ENCODE results near the gene FSCN2. TPM values are rescaled to one million over a fixed set of nuclear protein-coding genes. Genes with fewer than 3 reads are reported as not detected.
A peak's percentile ranks its signal among the peaks of the same experiment; 100 is the strongest.

Gene FSCN2
- total RNA-seq, 1 experiment from 2014 or later = 0.31 TPM

DNA sequence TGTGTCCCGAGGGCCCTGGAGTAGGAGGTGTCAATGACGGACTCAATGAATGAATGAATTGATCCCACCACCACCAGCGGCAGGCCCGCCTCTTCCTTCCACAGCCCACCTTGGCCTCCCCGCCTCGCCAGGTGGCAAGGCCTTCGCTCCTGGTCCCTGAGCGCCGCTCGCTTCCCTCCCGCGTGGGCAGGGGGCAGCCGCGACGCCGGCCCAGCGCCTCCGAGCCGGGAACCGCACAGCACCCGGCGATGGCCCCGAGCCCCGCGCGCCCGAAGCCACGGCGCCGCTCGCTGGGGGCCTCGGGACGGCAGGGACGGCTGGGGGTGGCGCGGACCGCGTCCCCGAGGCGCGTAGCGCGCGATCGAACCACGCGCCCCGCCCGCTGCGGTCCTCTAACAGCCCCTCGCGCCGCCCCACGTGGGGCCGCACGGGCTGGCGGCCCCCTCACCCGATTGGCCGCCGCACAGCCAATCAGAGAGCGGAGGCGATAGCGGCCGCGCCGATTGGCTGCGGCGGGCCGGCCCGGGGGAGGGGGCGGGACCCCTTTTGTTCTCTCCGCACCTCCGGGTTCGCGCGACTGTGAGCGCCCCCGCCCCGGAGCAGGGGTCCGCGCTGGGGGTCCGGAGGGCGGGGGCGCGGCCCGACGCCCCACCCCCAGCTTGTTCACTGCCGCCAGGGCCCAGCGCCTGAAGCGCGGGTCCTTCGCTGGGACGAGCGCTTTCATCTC, 46.9 kb upstream of the FSCN2 start:
- ChIA-PET POLR2A (no interaction called here), CTCF (interaction anchor here (0.7 to 2.7 kb wide), 8 partner anchors 9 to 226 kb away, joined by 3 to 8 read pairs (median 4); no protein-coding TSS in a partner anchor)
- Mint-ChIP-seq H3K9me3 (no peaks in the 10 kb centered on the region), H3K27me3 (ENCODE audit: low read depth) (peaks cover 62% of the 10 kb centered on the region), H3K27ac (no peak overlapping the region), H3K4me3 (peak overlapping the region; percentile 63), H3K4me1 (peaks cover 6% of the 10 kb centered on the region; the same call in 1 of the 2 replicates), H3K36me3 (no peaks in the 10 kb centered on the region)
- DNase-seq (ENCODE audit: low spot score) = peak; percentile 74
- peak; percentile 42 for ATAC-seq
- TF ChIP-seq ZNF416 (CRISPR knock-in tag; IDR thresholded peaks at IDR 0.05) = no peak
- TF ChIP-seq RORB (CRISPR knock-in tag; IDR thresholded peaks at IDR 0.05) = no peak
- TF ChIP-seq, protein P1, sequence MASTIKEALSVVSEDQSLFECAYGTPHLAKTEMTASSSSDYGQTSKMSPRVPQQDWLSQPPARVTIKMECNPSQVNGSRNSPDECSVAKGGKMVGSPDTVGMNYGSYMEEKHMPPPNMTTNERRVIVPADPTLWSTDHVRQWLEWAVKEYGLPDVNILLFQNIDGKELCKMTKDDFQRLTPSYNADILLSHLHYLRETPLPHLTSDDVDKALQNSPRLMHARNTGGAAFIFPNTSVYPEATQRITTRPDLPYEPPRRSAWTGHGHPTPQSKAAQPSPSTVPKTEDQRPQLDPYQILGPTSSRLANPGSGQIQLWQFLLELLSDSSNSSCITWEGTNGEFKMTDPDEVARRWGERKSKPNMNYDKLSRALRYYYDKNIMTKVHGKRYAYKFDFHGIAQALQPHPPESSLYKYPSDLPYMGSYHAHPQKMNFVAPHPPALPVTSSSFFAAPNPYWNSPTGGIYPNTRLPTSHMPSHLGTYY (CRISPR knock-in tag; IDR thresholded peaks at IDR 0.05) = no peak
- TF ChIP-seq ZNF219 (CRISPR knock-in tag; IDR thresholded peaks at IDR 0.05; ENCODE audit: borderline replicate concordance) = 0 out of 2 replicates have a peak, but pooled peaks have one; percentile 46
- TF ChIP-seq, protein P2, sequence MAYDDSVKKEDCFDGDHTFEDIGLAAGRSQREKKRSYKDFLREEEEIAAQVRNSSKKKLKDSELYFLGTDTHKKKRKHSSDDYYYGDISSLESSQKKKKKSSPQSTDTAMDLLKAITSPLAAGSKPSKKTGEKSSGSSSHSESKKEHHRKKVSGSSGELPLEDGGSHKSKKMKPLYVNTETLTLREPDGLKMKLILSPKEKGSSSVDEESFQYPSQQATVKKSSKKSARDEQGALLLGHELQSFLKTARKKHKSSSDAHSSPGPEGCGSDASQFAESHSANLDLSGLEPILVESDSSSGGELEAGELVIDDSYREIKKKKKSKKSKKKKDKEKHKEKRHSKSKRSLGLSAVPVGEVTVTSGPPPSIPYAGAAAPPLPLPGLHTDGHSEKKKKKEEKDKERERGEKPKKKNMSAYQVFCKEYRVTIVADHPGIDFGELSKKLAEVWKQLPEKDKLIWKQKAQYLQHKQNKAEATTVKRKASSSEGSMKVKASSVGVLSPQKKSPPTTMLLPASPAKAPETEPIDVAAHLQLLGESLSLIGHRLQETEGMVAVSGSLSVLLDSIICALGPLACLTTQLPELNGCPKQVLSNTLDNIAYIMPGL (CRISPR knock-in tag; IDR thresholded peaks at IDR 0.05) = no peak
- TF ChIP-seq, protein P3, sequence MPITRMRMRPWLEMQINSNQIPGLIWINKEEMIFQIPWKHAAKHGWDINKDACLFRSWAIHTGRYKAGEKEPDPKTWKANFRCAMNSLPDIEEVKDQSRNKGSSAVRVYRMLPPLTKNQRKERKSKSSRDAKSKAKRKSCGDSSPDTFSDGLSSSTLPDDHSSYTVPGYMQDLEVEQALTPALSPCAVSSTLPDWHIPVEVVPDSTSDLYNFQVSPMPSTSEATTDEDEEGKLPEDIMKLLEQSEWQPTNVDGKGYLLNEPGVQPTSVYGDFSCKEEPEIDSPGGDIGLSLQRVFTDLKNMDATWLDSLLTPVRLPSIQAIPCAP (CRISPR knock-in tag; IDR thresholded peaks at IDR 0.05) = peak; percentile 48; the same call in 1 of the 2 replicates
- TF ChIP-seq TP53 (CRISPR knock-in tag; IDR thresholded peaks at IDR 0.05) = peak; percentile 93; the same call in 1 of the 2 replicates
- TF ChIP-seq NFATC4 (CRISPR knock-in tag; IDR thresholded peaks at IDR 0.05) = no peak
- TF ChIP-seq SP1 (CRISPR knock-in tag; conservative IDR thresholded peaks at IDR 0.05) = peak; percentile 79
- no peak for TF ChIP-seq KAT7 (CRISPR knock-in tag; IDR thresholded peaks at IDR 0.05; ENCODE audit: borderline replicate concordance)
- TF ChIP-seq, protein P4, sequence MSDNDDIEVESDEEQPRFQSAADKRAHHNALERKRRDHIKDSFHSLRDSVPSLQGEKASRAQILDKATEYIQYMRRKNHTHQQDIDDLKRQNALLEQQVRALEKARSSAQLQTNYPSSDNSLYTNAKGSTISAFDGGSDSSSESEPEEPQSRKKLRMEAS (CRISPR knock-in tag; IDR thresholded peaks at IDR 0.05) = peak; percentile 82; the same call in 1 of the 2 replicates
- TF ChIP-seq NR1H2 (CRISPR knock-in tag; IDR thresholded peaks at IDR 0.05) = no peak
- TF ChIP-seq MXD4 (CRISPR knock-in tag; IDR thresholded peaks at IDR 0.05; ENCODE audit: borderline replicate concordance) = no peak
- TF ChIP-seq GTF2I (CRISPR knock-in tag; conservative IDR thresholded peaks at IDR 0.05) = no peak
- TF ChIP-seq, protein P5, sequence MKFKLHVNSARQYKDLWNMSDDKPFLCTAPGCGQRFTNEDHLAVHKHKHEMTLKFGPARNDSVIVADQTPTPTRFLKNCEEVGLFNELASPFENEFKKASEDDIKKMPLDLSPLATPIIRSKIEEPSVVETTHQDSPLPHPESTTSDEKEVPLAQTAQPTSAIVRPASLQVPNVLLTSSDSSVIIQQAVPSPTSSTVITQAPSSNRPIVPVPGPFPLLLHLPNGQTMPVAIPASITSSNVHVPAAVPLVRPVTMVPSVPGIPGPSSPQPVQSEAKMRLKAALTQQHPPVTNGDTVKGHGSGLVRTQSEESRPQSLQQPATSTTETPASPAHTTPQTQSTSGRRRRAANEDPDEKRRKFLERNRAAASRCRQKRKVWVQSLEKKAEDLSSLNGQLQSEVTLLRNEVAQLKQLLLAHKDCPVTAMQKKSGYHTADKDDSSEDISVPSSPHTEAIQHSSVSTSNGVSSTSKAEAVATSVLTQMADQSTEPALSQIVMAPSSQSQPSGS (CRISPR knock-in tag; IDR thresholded peaks at IDR 0.05; ENCODE audit: borderline replicate concordance, low read depth) = no peak
- TF ChIP-seq SMAD4 (CRISPR knock-in tag; IDR thresholded peaks at IDR 0.05) = no peak
- TF ChIP-seq JAZF1 (CRISPR knock-in tag; IDR thresholded peaks at IDR 0.05) = no peak
- TF ChIP-seq TEAD1 (CRISPR knock-in tag; IDR thresholded peaks at IDR 0.05) = peak; percentile 90
- TF ChIP-seq, protein P6, sequence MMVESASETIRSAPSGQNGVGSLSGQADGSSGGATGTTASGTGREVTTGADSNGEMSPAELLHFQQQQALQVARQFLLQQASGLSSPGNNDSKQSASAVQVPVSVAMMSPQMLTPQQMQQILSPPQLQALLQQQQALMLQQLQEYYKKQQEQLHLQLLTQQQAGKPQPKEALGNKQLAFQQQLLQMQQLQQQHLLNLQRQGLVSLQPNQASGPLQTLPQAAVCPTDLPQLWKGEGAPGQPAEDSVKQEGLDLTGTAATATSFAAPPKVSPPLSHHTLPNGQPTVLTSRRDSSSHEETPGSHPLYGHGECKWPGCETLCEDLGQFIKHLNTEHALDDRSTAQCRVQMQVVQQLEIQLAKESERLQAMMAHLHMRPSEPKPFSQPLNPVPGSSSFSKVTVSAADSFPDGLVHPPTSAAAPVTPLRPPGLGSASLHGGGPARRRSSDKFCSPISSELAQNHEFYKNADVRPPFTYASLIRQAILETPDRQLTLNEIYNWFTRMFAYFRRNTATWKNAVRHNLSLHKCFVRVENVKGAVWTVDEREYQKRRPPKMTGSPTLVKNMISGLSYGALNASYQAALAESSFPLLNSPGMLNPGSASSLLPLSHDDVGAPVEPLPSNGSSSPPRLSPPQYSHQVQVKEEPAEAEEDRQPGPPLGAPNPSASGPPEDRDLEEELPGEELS (CRISPR knock-in tag; IDR thresholded peaks at IDR 0.05) = peak; percentile 74
- peak; percentile 70; the same call in 1 of the 2 replicates for TF ChIP-seq TEAD4 (CRISPR knock-in tag; IDR thresholded peaks at IDR 0.05)
- TF ChIP-seq, protein P7, sequence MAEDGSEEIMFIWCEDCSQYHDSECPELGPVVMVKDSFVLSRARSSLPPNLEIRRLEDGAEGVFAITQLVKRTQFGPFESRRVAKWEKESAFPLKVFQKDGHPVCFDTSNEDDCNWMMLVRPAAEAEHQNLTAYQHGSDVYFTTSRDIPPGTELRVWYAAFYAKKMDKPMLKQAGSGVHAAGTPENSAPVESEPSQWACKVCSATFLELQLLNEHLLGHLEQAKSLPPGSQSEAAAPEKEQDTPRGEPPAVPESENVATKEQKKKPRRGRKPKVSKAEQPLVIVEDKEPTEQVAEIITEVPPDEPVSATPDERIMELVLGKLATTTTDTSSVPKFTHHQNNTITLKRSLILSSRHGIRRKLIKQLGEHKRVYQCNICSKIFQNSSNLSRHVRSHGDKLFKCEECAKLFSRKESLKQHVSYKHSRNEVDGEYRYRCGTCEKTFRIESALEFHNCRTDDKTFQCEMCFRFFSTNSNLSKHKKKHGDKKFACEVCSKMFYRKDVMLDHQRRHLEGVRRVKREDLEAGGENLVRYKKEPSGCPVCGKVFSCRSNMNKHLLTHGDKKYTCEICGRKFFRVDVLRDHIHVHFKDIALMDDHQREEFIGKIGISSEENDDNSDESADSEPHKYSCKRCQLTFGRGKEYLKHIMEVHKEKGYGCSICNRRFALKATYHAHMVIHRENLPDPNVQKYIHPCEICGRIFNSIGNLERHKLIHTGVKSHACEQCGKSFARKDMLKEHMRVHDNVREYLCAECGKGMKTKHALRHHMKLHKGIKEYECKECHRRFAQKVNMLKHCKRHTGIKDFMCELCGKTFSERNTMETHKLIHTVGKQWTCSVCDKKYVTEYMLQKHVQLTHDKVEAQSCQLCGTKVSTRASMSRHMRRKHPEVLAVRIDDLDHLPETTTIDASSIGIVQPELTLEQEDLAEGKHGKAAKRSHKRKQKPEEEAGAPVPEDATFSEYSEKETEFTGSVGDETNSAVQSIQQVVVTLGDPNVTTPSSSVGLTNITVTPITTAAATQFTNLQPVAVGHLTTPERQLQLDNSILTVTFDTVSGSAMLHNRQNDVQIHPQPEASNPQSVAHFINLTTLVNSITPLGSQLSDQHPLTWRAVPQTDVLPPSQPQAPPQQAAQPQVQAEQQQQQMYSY (CRISPR knock-in tag; IDR thresholded peaks at IDR 0.05) = peak; percentile 20; the same call in 1 of the 2 replicates
- TF ChIP-seq PRRX2 (CRISPR knock-in tag; IDR thresholded peaks at IDR 0.05) = no peak
- TF ChIP-seq ZNF232 (CRISPR knock-in tag; IDR thresholded peaks at IDR 0.05) = no peak
- TF ChIP-seq, protein P8, sequence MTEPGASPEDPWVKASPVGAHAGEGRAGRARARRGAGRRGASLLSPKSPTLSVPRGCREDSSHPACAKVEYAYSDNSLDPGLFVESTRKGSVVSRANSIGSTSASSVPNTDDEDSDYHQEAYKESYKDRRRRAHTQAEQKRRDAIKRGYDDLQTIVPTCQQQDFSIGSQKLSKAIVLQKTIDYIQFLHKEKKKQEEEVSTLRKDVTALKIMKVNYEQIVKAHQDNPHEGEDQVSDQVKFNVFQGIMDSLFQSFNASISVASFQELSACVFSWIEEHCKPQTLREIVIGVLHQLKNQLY (CRISPR knock-in tag; IDR thresholded peaks at IDR 0.05) = no peak
- no peak for TF ChIP-seq ZBTB21 (CRISPR knock-in tag; IDR thresholded peaks at IDR 0.05; ENCODE audit: borderline replicate concordance)
- peak; percentile 65; the same call in 1 of the 2 replicates for TF ChIP-seq ZNF423 (CRISPR knock-in tag; IDR thresholded peaks at IDR 0.05)
- TF ChIP-seq MYBL2 (CRISPR knock-in tag; IDR thresholded peaks at IDR 0.05) = peak; percentile 81
